Spinal cord (tissue), 10 donors: ENCODE measurements around the gene KSR2. TPM values are rescaled to one million over a fixed set of nuclear protein-coding genes. Genes with fewer than 3 reads are reported as not detected.

Experiments
- DNase-seq, 6 donors: peaks; one replicate each; pipeline versions ENCODE4 v3.0.0 to v3.0.0-alpha.2; 2013 to 2015; ENCODE audit warnings: low spot score in 6 of 6, low read depth in 4 of 6
- H3K27ac ChIP-seq: one replicate; pipeline ENCODE4 v1.5.1; 2013; ENCODE audit warnings: low read depth, low read length, control low read depth
- H3K27me3 ChIP-seq: one replicate; pipeline ENCODE4 v1.6.1; 2013; ENCODE audit warnings: low read length; ENCODE audit not compliant: control insufficient read depth, insufficient read depth
- H3K36me3 ChIP-seq: one replicate; pipeline ENCODE4 v1.6.1; 2013; ENCODE audit warnings: low read length; ENCODE audit not compliant: control insufficient read depth, insufficient read depth
- H3K4me1 ChIP-seq: one replicate; pipeline ENCODE4 v1.6.1; 2013; ENCODE audit warnings: low read length; ENCODE audit not compliant: control insufficient read depth, insufficient read depth
- H3K4me3 ChIP-seq: one replicate; pipeline ENCODE4 v1.5.1; 2013; ENCODE audit warnings: low read depth, low read length, control low read depth
- H3K9me3 ChIP-seq: one replicate; pipeline ENCODE4 v1.6.1; 2013; ENCODE audit warnings: low read length; ENCODE audit not compliant: control insufficient read depth, insufficient read depth
- WGBS: methylation state at CpG from one replicate; pipeline ENCODE4 v1.1.5; 2013; ENCODE audit warnings: missing lambda C conversion rate; ENCODE audit not compliant: insufficient coverage; 5-methylcytosine and 5-hydroxymethylcytosine counted together
- polyA plus RNA-seq, 2 donors: library from polyadenylated mRNA; unstranded; fragments of 120-200 nt; gene quantifications; one replicate each; pipeline ENCODE4 v1.2.1, GENCODE V29; 2013; ENCODE audit not compliant: insufficient read length in 2 of 2
- total RNA-seq, 2 donors: library from RNA; depleted of rRNA in 1 of 2; stranded (reverse); fragments of 120-200 nt in 1 of 2; fragments of >200 nt in 1 of 2; gene quantifications; one replicate each; pipeline versions ENCODE4 v1.2.3 to v1.2.4, GENCODE V29; 2013 to 2014
- donor health status: healthy.

Gene KSR2
- total and polyA plus RNA-seq, 4 donors = 2.5 to 10.0 (median 5.6) TPM

GRCh38 chr12:117972301-117972700 lies 3.5 kb upstream of the KSR2 start:
- no peaks in the 10 kb centered on the region for H3K36me3 ChIP-seq
- H3K27ac ChIP-seq = no peak overlapping the region
- peaks cover 9% of the 10 kb centered on the region for H3K27me3 ChIP-seq
- WGBS = 96% methylated on average over 2 of the region's 2 CpGs
- H3K4me3 ChIP-seq = no peak overlapping the region
- H3K4me1 ChIP-seq = no peaks in the 10 kb centered on the region
- DNase-seq = no peak
- H3K9me3 ChIP-seq = peaks cover 3% of the 10 kb centered on the region

- Histone ChIP-seq H3K27ac (no peak overlapping the region), H3K4me3 (no peak overlapping the region), H3K9me3 (peaks cover 3% of the 10 kb centered on the region), H3K4me1 (peaks cover 4% of the 10 kb centered on the region), H3K27me3 (peaks cover 14% of the 10 kb centered on the region), H3K36me3 (no peaks in the 10 kb centered on the region)
- 100% methylated on average over 1 of the region's 4 CpGs for WGBS
- DNase-seq = no peak
These were observed 1.5 kb upstream of the KSR2 start for GRCh38 chr12:117970334-117970733.

GRCh38 chr12:117968151-117968789 lies 520 bp downstream of the KSR2 start:
- H3K36me3 ChIP-seq = no peaks in the 10 kb centered on the region
- peaks cover 14% of the 10 kb centered on the region for H3K27me3 ChIP-seq
- DNase-seq = peak in 4 of 6 donors; percentile 7 to 78 (median 24)
- 0% methylated on average over 1 of the region's 10 CpGs for WGBS
- H3K27ac ChIP-seq = peak overlapping the region; percentile 3
- H3K4me3 ChIP-seq = peak overlapping the region; percentile 31
- H3K4me1 ChIP-seq = peaks cover 4% of the 10 kb centered on the region
- peaks cover 3% of the 10 kb centered on the region for H3K9me3 ChIP-seq

DNA sequence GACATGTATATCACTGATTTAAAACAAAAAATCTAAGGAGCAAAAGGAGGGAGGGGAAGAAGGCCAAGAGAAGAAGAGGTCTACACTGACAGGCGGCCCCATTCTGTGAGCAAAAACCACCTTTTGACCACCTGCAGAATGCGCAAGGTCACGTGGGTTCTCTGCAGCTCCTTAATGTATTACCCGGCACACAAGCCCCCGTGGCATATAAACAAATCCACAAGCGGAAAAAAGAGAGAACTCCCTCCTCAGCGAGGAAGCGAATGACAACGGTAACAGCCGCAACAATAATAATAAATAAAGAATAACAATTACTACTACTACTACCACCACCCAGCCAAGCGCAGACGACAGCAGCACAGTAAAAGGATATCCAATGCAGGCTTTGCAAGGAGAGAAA lies 1.3 kb downstream of the KSR2 start:
- peak overlapping the region; percentile 31 for H3K4me3 ChIP-seq

GRCh38 chr12:117967043-117967442 lies 1.7 kb downstream of the KSR2 start:
- Histone ChIP-seq H3K36me3 (no peaks in the 10 kb centered on the region), H3K27me3 (peaks cover 14% of the 10 kb centered on the region), H3K4me1 (peaks cover 4% of the 10 kb centered on the region), H3K4me3 (peak overlapping the region; percentile 31), H3K27ac (no peak overlapping the region), H3K9me3 (peaks cover 3% of the 10 kb centered on the region)
- WGBS = 42% methylated on average over 2 of the region's 4 CpGs
- DNase-seq = peak in 1 of 6 donors; percentile 18

More for the DNA sequence above, 1.3 kb downstream of the KSR2 start:
- peaks cover 3% of the 10 kb centered on the region for H3K9me3 ChIP-seq
- WGBS = 15% methylated on average over 5 of the region's 12 CpGs
- H3K4me1 ChIP-seq = peaks cover 4% of the 10 kb centered on the region
- H3K36me3 ChIP-seq = no peaks in the 10 kb centered on the region
- no peak overlapping the region for H3K27ac ChIP-seq
- DNase-seq = peak in 3 of 6 donors; percentile 10 to 83 (median 13)
- peaks cover 14% of the 10 kb centered on the region for H3K27me3 ChIP-seq

GRCh38 chr12:117966511-117966910 lies 2.3 kb downstream of the KSR2 start:
- peak overlapping the region; percentile 2 for H3K4me3 ChIP-seq
- WGBS = 32% methylated on average over 8 of the region's 9 CpGs
- H3K27me3 ChIP-seq = peaks cover 14% of the 10 kb centered on the region
- DNase-seq = peak in 2 of 6 donors; percentile 3 to 28
- no peak overlapping the region for H3K27ac ChIP-seq
- H3K4me1 ChIP-seq = peaks cover 4% of the 10 kb centered on the region
- no peaks in the 10 kb centered on the region for H3K36me3 ChIP-seq
- H3K9me3 ChIP-seq = peaks cover 3% of the 10 kb centered on the region

DNA sequence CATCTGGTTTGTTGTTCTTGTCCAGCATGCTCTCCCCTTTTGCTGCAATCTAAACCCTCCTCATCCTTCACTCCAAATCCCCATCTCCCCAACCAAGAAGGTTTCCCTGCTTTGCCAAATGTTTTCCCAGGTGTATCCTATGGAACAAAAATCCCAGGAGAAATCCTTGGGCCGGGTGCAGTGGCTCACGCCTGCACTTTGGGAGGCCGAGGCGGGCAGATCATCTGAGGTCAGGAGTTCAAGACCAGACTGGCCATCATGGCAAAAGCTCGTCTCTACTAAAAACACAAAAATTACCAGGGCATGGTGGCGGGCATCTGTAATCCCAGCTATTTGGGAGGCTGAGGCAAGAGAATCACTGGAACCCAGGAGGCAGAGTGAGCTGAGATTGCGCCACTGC lies 5.0 kb downstream of the KSR2 start:
- H3K36me3 ChIP-seq = no peaks in the 10 kb centered on the region
- H3K27ac ChIP-seq = no peak overlapping the region
- WGBS = 93% methylated on average over 6 of the region's 7 CpGs
- peaks cover 14% of the 10 kb centered on the region for H3K27me3 ChIP-seq
- H3K9me3 ChIP-seq = no peaks in the 10 kb centered on the region
- no peak for DNase-seq
- H3K4me1 ChIP-seq = peaks cover 4% of the 10 kb centered on the region
- no peak overlapping the region for H3K4me3 ChIP-seq

GRCh38 chr12:117936722-117937484 lies 31.9 kb downstream of the KSR2 start:
- WGBS = 50% methylated on average over 1 of the region's 6 CpGs

DNA sequence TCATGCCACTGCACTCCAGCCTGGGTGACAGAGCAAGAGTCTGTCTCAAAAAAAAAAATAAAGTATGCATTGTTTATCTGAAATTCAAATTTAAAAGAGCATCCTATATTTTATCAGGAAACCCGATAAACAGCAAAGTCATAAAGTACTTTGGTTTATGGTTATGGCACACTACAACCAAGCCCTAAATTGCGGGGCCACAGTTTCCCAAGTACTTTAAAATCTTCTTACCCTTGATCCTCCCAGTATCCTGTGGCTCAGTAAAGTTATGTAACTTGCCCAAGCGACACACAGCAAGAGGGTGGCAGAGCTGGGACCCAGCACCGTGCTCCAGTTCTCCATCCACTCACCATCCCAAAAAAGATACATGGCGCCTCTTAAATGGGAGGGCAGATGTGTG lies 35.2 kb downstream of the KSR2 start:
- Histone ChIP-seq H3K27ac (no peak overlapping the region), H3K4me1 (no peaks in the 10 kb centered on the region), H3K36me3 (no peaks in the 10 kb centered on the region), H3K4me3 (no peak overlapping the region), H3K9me3 (no peaks in the 10 kb centered on the region), H3K27me3 (no peaks in the 10 kb centered on the region)
- no peak for DNase-seq
- no CpG with 5 or more reads among the region's 5 CpGs for WGBS

More at GRCh38 chr12:117936722-117937484, 31.9 kb downstream of the KSR2 start:
- Histone ChIP-seq H3K36me3 (no peaks in the 10 kb centered on the region), H3K4me3 (no peak overlapping the region), H3K27ac (no peak overlapping the region), H3K27me3 (no peaks in the 10 kb centered on the region), H3K9me3 (no peaks in the 10 kb centered on the region), H3K4me1 (no peaks in the 10 kb centered on the region)
- no peak for DNase-seq
